ENCODE measurements around the gene SLC38A7. TPM values are rescaled to one million over a fixed set of nuclear protein-coding genes. Genes with fewer than 3 reads are reported as not detected.

Gene SLC38A7
- total RNA-seq, 1 experiment from 2014 or later: 12.5 TPM

DNA sequence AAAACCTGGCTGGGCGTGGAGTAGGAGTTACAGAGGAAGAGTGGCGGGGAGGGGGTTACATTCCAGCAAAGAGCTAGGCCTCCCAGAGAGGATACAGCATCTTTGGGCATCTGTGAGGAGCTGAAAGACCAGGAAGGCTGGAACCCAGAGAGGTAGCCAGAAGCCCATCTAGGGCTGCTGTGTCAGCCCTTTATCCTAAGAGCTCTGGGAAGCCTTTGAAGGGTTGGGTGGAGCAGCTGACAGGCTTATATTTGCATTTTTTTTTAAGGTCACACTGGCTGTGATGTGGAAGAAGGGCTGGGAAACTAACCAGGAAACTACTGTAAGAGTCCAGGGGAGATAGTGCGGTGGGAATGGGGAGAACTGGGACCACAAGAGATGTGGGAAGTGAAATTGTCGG lies 48.1 kb downstream of the SLC38A7 start:
- Histone ChIP-seq H3K27me3 (peaks cover 7% of the 10 kb centered on the region; the same call in 1 of the 2 replicates), H3K4me1 (peaks cover 5% of the 10 kb centered on the region; the same call in 1 of the 2 replicates)

DNA sequence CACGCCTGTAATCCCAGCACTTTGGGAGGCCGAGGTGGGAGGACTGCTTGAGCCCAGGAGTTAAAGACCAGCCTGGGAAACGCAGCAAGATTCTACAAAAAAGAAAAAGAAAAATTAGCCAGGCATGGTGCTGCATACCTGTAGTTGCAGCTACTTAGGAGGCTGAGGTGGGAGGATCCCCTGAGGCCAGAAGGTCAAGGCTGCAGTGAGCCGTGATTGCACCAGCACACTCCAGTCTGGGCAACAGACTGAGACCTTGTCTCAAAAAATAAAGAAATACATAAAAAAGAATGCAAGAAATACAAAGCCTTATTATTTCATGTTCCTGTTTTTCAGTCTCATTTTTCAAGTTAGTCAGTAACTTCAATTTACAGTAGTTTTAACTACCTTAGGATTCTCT lies 49.1 kb downstream of the SLC38A7 start:
- Histone ChIP-seq H3K27ac (no peak overlapping the region), H3K27me3 (peaks cover 7% of the 10 kb centered on the region; the same call in 1 of the 2 replicates), H3K4me1 (peaks cover 5% of the 10 kb centered on the region; the same call in 1 of the 2 replicates), H3K9me3 (replicated peaks) (no peaks in the 10 kb centered on the region), H3K4me3 (no peak overlapping the region), H3K36me3 (no peaks in the 10 kb centered on the region)
- DNase-seq: no peak

More for the DNA sequence above, 48.1 kb downstream of the SLC38A7 start:
- DNase-seq: no peak
- Histone ChIP-seq H3K4me3 (no peak overlapping the region), H3K27ac (no peak overlapping the region), H3K9me3 (replicated peaks) (no peaks in the 10 kb centered on the region), H3K36me3 (no peaks in the 10 kb centered on the region)

DNA sequence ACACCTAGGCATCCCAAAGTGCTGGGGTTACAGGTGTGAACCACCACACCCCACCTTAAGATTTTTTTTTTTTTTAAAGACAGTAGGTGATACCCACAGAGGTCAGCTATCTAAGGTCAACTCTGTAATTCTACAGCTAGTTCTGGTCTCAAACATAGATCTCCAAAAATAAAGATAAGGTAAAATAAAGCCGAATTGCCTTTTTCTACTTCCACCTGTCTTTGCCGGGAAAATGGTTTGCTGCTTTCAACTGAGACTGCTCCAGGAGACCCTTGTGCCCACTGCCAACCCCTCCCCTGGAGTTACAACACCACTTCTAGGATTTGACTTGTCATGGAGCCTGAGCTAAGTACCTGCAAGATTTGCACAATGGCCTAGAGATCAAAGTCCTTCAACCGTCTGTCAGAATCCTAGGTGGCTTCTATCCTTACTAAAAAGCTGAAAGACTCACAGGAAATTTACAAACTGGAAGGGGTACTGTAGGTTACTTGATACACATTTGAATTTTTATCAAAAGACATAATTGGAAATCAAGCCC lies 50.2 kb downstream of the SLC38A7 start:
- peaks cover 5% of the 10 kb centered on the region; the same call in 1 of the 2 replicates for H3K4me1 ChIP-seq
- no peaks in the 10 kb centered on the region for H3K9me3 ChIP-seq (replicated peaks)
- H3K27ac ChIP-seq: no peak overlapping the region
- H3K4me3 ChIP-seq: no peak overlapping the region
- DNase-seq: no peak
- no peaks in the 10 kb centered on the region for H3K36me3 ChIP-seq
- H3K27me3 ChIP-seq: peaks cover 7% of the 10 kb centered on the region; the same call in 1 of the 2 replicates

DNA sequence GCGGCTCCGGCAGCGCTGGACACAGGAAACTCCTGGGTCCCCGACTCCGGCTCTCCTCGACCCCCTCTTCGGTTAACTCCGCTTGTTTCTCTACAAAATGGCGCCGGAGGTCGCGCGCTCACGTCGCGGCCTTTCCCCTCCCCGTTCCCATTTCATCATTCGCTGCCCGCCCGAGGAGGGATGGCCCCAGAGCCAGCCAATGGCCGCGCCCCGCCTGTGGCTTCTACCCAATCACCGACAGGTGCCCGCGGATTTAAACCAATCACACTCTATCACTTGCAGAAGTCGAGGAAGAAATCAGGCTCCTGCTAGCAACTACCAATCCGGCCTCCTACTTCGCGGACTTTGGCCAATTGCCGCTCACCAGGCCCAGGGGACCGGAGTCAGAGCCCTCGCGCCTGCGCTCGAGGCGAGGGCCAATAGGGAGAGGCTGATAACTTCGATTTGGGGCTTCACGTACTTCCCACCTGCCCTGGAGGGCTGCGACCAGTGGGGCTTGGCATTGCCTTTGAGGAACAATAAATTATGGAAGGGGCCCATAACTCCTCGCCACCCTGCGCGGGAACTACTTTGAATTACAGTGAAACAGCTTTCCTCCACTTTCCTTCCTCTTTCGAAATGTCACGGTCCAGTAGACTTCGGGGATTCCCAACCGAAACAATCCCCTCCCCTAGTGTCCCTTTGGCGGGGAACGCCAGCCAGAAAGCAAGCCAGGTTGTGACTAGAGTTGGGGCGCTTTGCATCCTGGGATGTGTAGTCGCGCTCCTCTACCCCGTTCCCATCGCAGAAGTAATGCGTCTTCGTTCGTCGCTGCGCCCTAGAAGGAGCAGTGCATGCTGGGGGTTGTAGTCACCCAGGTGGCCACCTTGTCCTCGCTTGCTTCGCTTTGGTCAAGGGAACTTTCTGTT lies 54.6 kb downstream of the SLC38A7 start, which contains the start of gene CNOT1:
CNOT1 (minus strand) TSS at position 94 of the 908 bp plus-strand sequence. CDS start 30,489 bp downstream, outside the sequence.
- peak within 1 kb of the TSS; percentile 89 for H3K27ac ChIP-seq
- H3K36me3 ChIP-seq: peaks cover 2% of the 10 kb centered on the region; the same call in 1 of the 2 replicates
- peak within 1 kb of the TSS; percentile 90 for H3K4me3 ChIP-seq
- H3K4me1 ChIP-seq: 0 out of 2 replicates have a peak, but pooled peaks cover 4% of the 10 kb centered on the region
- H3K27me3 ChIP-seq: no peaks in the 10 kb centered on the region
- DNase-seq: peak; percentile 99 to 100
- no peaks in the 10 kb centered on the region for H3K9me3 ChIP-seq (replicated peaks)

DNA sequence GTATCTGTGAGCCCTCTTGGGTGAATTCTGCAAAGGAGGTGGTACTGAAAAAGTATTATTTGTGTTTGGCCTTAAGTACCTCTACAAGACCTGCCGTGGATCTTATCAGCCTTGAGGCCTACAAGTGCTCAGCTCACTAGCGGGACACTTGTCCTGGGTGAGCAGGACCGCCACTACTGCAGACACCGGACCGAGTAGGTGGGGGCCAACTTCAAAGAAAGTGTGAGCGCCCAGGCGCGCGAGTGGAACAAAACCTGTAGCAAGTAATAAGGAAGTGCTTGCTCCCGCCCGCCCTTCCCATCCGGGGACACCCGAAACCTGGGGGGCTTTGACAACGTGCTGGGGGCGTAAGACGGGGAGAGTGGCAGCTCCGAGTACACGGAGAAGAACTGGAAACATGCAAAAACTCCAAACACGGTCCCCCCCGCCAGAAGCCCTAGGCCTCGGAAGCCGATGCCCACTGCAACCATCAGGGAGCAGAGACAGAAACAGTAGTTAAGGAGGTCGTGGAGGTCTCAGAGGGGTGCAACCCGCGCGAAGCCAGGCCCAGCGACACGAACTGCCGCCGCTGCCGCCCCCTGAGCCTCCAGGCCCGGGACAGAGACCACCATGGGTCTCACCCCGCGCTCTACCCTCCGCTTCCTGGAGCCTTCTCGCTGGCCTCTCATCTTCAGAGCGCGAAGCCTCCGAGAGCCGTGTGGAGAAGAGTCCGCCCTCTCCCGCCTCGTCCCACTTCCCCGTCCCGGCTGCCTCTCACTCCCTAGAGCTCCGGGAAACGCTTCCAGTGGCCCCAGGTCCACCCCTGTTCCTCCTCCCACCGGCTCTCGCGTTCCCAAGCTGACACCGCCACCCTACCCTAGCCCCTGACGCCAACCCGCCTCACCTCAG lies 55.5 kb downstream of the SLC38A7 start:
- Histone ChIP-seq H3K4me3 (peak overlapping the region; percentile 90), H3K27ac (peak overlapping the region; percentile 89), H3K4me1 (0 out of 2 replicates have a peak, but pooled peaks cover 4% of the 10 kb centered on the region), H3K36me3 (peaks cover 11% of the 10 kb centered on the region), H3K27me3 (no peaks in the 10 kb centered on the region), H3K9me3 (replicated peaks) (no peaks in the 10 kb centered on the region)
- DNase-seq: peak; percentile 48 to 53

DNA sequence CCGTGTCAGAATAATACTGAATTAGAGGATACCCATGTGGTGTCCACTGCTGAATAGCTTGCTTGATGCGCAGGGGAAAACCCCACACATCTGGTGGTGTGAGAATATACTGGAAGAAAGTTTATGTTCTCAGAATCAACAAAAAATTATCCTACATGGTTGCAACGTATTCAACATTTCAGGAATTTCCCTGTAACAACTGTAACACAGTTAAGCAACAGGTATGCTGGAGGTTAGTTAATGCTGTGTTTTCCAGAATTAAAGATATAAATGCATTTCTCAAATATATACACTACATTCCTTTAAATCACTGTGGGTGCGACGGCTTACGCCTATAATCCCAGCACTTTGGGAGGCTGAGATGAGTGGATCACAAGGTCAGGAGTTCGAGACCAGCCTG lies 60.4 kb downstream of the SLC38A7 start:
- Histone ChIP-seq H3K4me1 (0 out of 2 replicates have a peak, but pooled peaks cover 4% of the 10 kb centered on the region), H3K4me3 (no peak overlapping the region), H3K9me3 (replicated peaks) (no peaks in the 10 kb centered on the region), H3K36me3 (peaks cover 46% of the 10 kb centered on the region), H3K27me3 (no peaks in the 10 kb centered on the region), H3K27ac (no peak overlapping the region)
- DNase-seq: no peak

DNA sequence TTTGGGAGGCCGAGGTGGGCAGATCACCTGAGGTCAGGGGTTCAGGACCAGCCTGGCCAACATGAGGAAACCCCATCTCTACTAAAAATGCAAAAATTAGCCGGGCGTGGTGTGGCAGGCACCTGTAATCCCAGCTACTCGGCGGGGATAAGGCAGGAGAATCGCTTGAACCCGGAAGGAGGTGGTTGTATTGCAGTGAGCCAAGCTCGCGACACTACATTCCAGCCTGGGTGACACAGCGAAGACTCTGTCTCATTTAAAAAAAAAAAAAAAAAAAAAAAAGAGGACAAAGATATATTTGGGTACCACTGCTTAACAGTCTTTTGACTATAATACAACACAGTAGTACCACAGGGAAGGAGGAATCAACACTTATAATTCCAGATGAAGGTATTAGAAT lies 64.2 kb downstream of the SLC38A7 start:
- Histone ChIP-seq H3K4me3 (no peak overlapping the region), H3K4me1 (no peaks in the 10 kb centered on the region), H3K27me3 (no peaks in the 10 kb centered on the region), H3K36me3 (peaks cover 74% of the 10 kb centered on the region), H3K9me3 (replicated peaks) (no peaks in the 10 kb centered on the region), H3K27ac (no peak overlapping the region)
- DNase-seq: no peak

DNA sequence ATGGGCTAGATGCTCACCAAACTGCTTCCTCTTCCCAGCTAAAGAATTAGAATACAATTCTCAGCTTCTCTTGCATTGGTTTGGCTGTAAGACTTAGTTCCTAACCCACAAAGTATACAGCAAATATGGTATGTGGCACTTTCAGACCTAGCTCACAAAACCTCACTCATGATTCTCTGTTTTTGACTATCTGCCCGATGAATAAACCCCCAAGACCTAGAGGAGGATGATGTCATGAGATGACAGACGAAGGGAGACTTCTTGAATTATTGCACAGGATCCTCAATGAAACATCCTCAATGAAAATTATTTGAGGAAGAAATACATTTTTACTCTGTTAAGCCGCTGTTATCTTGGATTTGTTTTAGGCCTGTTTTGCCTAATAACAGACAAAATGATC lies 69.3 kb downstream of the SLC38A7 start:
- Histone ChIP-seq H3K4me1 (no peaks in the 10 kb centered on the region), H3K36me3 (peaks cover 61% of the 10 kb centered on the region), H3K9me3 (replicated peaks) (no peaks in the 10 kb centered on the region), H3K27ac (no peak overlapping the region), H3K27me3 (no peaks in the 10 kb centered on the region), H3K4me3 (no peak overlapping the region)
- no peak for DNase-seq

Other genes starting within 250 kb of the SLC38A7 start
- 8.7 and 9.0 TPM in 2 replicates for gene NDRG4, start 184.6 kb downstream of the SLC38A7 start, total RNA-seq (2014; rRNA removed; shearing (Covaris generic))
- 0.23 and 0.26 TPM in 2 replicates for gene SETD6, start 169.3 kb downstream of the SLC38A7 start, total RNA-seq (2014; rRNA removed; shearing (Covaris generic))
- 281 and 284 TPM in 2 replicates for gene CNOT1, start 54.9 kb downstream of the SLC38A7 start, total RNA-seq (2014; rRNA removed; shearing (Covaris generic))
- 163 and 173 TPM in 2 replicates for gene GOT2, start 49.5 kb upstream of the SLC38A7 start, total RNA-seq (2014; rRNA removed; shearing (Covaris generic))

Data from SJCRH30 (cell line).